Astrocyte of the cerebellum (primary cell): ENCODE data around the gene CLMN.
A peak's percentile ranks its signal among the peaks of the same experiment; 100 is the strongest.

ENCODE experiments used
- DNase-seq: peaks from one replicate; pipeline ENCODE4 v3.0.0-alpha.2; 2011; ENCODE audit warnings: low read depth
- H3K4me3 ChIP-seq: 2 replicates; pipeline ENCODE4 v1.5.1; 2011; ENCODE audit warnings: mild to moderate bottlenecking, low read depth, low read length, moderate library complexity
- CTCF ChIP-seq: IDR thresholded peaks from 2 replicates; pipeline ENCODE4 v1.5.1; 2012; ENCODE audit warnings: low read length, low read depth, moderate library complexity, mild to moderate bottlenecking; ENCODE audit errors: missing control alignments
- in situ Hi-C: cut with HindIII; loops from 2 replicates; pipeline ENCODE4 v1.10.0; 2017; ENCODE audit warnings: low sequenced_read_pairs

Gene CLMN

GRCh38 chr14:95318399-95319311 lies 1.1 kb downstream of the CLMN start:
- in situ Hi-C loops = no loop called here
- H3K4me3 ChIP-seq = peak overlapping the region; percentile 61
- no peak for DNase-seq
- TF ChIP-seq CTCF = no peak

- in situ Hi-C loops = no loop called here
- TF ChIP-seq CTCF = no peak
- H3K4me3 ChIP-seq = no peak overlapping the region
- no peak for DNase-seq
These were observed 1.8 kb downstream of the CLMN start for GRCh38 chr14:95317817-95318343.

DNA sequence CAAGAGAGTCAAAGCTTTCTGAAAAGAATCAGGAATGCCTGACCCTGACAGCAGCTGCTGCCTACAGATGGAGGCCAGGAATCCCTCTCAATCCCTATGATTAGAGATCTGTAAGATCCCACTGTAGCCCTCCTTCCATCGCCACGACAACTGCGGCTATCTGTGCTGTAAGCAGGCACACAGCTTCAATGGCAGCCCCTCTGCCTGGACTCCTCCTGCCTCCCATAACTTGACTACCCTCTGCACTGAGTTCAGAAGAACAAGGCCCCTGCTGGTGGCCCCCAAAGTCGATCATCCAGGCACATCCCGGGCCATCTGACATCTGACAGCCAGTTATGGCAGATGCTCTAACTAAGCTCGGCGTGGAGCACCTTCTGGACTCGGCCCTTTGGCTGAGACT lies 2.9 kb downstream of the CLMN start:
- DNase-seq = no peak
- H3K4me3 ChIP-seq = no peak overlapping the region
- in situ Hi-C loops = no loop called here
- TF ChIP-seq CTCF = no peak

GRCh38 chr14:95315579-95315978 lies 4.1 kb downstream of the CLMN start:
- in situ Hi-C loops = no loop called here
- no peak for TF ChIP-seq CTCF
- H3K4me3 ChIP-seq = no peak overlapping the region
- DNase-seq = no peak

- H3K4me3 ChIP-seq = no peak overlapping the region
- in situ Hi-C loops = no loop called here
- no peak for TF ChIP-seq CTCF
- DNase-seq = no peak
These were observed 4.6 kb downstream of the CLMN start for GRCh38 chr14:95315156-95315555.

- no peak for TF ChIP-seq CTCF
- H3K4me3 ChIP-seq = no peak overlapping the region
- in situ Hi-C loops = no loop called here
- no peak for DNase-seq
These were observed 5.1 kb downstream of the CLMN start for GRCh38 chr14:95314609-95315008.
